SK-N-SH (cell line): Measurements from ENCODE around the gene SEC61B. TPM values are rescaled to one million over a fixed set of nuclear protein-coding genes. Genes with fewer than 3 reads are reported as not detected.

ENCODE experiments used
- CTCF ChIA-PET: fragments of 300-600, 350-600 bp; formaldehyde crosslinking; extraction: SDS; loops from one replicate; lab custom pipeline; 2021; lab: Yijun Ruan, JAX
- POLR2A ChIA-PET: fragments of 350-600 bp; sonication (Branson Sonifier 250); formaldehyde crosslinking; extraction: SDS; loops from one replicate; lab custom pipeline; 2020; ENCODE audit warnings: antibody characterized with exemption, inconsistent platforms; lab: Yijun Ruan, JAX
- DNase-seq: peaks from one replicate; pipeline ENCODE4 v3.0.0; 2012
- H2AFZ ChIP-seq: fragments of 200-600 bp; sonication (generic); 2 replicates; pipeline ENCODE4 v1.8.1; 2016; ENCODE audit warnings: antibody characterized with exemption, mild to moderate bottlenecking, low read depth
- H3F3A ChIP-seq: fragments of 200-600 bp; sonication (generic); replicated peaks from 2 replicates; pipeline ENCODE3; 2016; ENCODE audit warnings: antibody characterized with exemption, mild to moderate bottlenecking; ENCODE audit not compliant: insufficient read depth
- H3K27ac ChIP-seq, 2 experiments: fragments of 200-500 bp in 1 of 2; fragments of 200-600 bp in 1 of 2; sonication (Bioruptor generic) in 1 of 2; sonication (generic), shearing (Covaris generic) in 1 of 2; 2 replicates each; pipeline versions ENCODE4 v1.5.1 to v1.6.1; 2014 to 2016; ENCODE audit warnings: low read depth in 2 of 2, inconsistent platforms in 1 of 2, low read length in 1 of 2, mild to moderate bottlenecking in 1 of 2, mixed read lengths in 1 of 2
- H3K27me3 ChIP-seq: fragments of 200-600 bp; sonication (generic), shearing (Covaris generic); 2 replicates; pipeline ENCODE4 v1.6.1; 2016; ENCODE audit warnings: mixed run types; ENCODE audit not compliant: insufficient read depth
- H3K36me3 ChIP-seq, 2 experiments: fragments of 200-500 bp in 1 of 2; fragments of 200-600 bp in 1 of 2; sonication (Bioruptor generic) in 1 of 2; sonication (generic) in 1 of 2; replicated peaks in 1 of 2; 2 replicates each; pipeline versions ENCODE3 to v1.5.1; 2014 to 2016; ENCODE audit warnings: low read length in 1 of 2, mild to moderate bottlenecking in 1 of 2; ENCODE audit not compliant: insufficient read depth in 2 of 2, control insufficient read depth in 1 of 2
- H3K4me1 ChIP-seq, 2 experiments: fragments of 200-500 bp in 1 of 2; fragments of 200-600 bp in 1 of 2; sonication (Bioruptor generic) in 1 of 2; sonication (generic), shearing (Covaris generic) in 1 of 2; 2 replicates each; pipeline versions ENCODE4 v1.5.1 to v1.6.1; 2014 to 2016; ENCODE audit warnings: low read depth in 1 of 2, low read length in 1 of 2, mixed run types in 1 of 2; ENCODE audit not compliant: insufficient read depth in 2 of 2, control insufficient read depth in 1 of 2
- H3K4me2 ChIP-seq: fragments of 200-600 bp; sonication (generic), shearing (Covaris generic); 2 replicates; pipeline ENCODE4 v1.6.1; 2017; ENCODE audit warnings: mixed run types
- H3K4me3 ChIP-seq, 2 experiments: fragments of 200-500 bp in 1 of 2; fragments of 200-600 bp in 1 of 2; sonication (Bioruptor generic) in 1 of 2; sonication (generic), shearing (Covaris generic) in 1 of 2; 2 replicates each; pipeline versions ENCODE4 v1.5.1 to v1.8.1; 2014 to 2016; ENCODE audit warnings: low read depth in 2 of 2, inconsistent platforms in 1 of 2, low read length in 1 of 2, mild to moderate bottlenecking in 1 of 2, mixed read lengths in 1 of 2, moderate library complexity in 1 of 2
- H3K79me2 ChIP-seq: fragments of 200-600 bp; sonication (generic); 2 replicates; pipeline ENCODE4 v1.8.1; 2017; ENCODE audit warnings: mild to moderate bottlenecking; ENCODE audit not compliant: insufficient read depth
- H3K9ac ChIP-seq: fragments of 200-600 bp; sonication (generic); 2 replicates; pipeline ENCODE4 v1.6.1; 2017; ENCODE audit warnings: mixed run types
- H3K9me2 ChIP-seq: fragments of 200-600 bp; sonication (generic); 2 replicates; pipeline ENCODE4 v1.6.1; 2017; ENCODE audit warnings: mixed run types
- H3K9me3 ChIP-seq: fragments of 200-600 bp; sonication (generic); 2 replicates; pipeline ENCODE4 v1.6.1; 2017; ENCODE audit warnings: mixed run types, mild to moderate bottlenecking, moderate library complexity
- H4K20me1 ChIP-seq: fragments of 200-600 bp; sonication (generic); 2 replicates; pipeline ENCODE4 v1.6.1; 2017; ENCODE audit warnings: mild to moderate bottlenecking, mixed run types; ENCODE audit not compliant: insufficient read depth
- EP300 ChIP-seq, 2 experiments: IDR thresholded peaks; 2 replicates each; pipeline versions ENCODE4 v1.4.0 to v1.6.1; 2012; ENCODE audit warnings: borderline replicate concordance in 1 of 2, low read depth in 1 of 2, low read length in 1 of 2
- FOSL2 ChIP-seq: IDR thresholded peaks from 2 replicates; pipeline ENCODE4 v1.4.0; 2012; ENCODE audit warnings: low read depth, mild to moderate bottlenecking, moderate library complexity, borderline replicate concordance
- FOXJ3 ChIP-seq: sonication (generic); formaldehyde crosslinking; IDR thresholded peaks from 2 replicates; pipeline ENCODE4 v1.5.1; 2020; ENCODE audit warnings: mild to moderate bottlenecking, missing genetic modification reagents
- JUND ChIP-seq: IDR thresholded peaks from 2 replicates; pipeline ENCODE4 v1.4.0; 2012
- MEF2A ChIP-seq: IDR thresholded peaks from 2 replicates; pipeline ENCODE4 v1.4.0; 2012; ENCODE audit warnings: low read depth, borderline replicate concordance
- MXI1 ChIP-seq: IDR thresholded peaks from 2 replicates; pipeline ENCODE4 v1.6.1; 2012; ENCODE audit warnings: mild to moderate bottlenecking, low read depth, low read length, improper control_type of control experiment
- REST ChIP-seq: IDR thresholded peaks from 2 replicates; pipeline ENCODE4 v1.6.1; 2012; ENCODE audit warnings: mild to moderate bottlenecking, low read depth, low read length, moderate library complexity
- RFX5 ChIP-seq: IDR thresholded peaks from 2 replicates; pipeline ENCODE4 v1.6.1; 2012; ENCODE audit warnings: mild to moderate bottlenecking, improper control_type of control experiment, low read length
- SIN3A ChIP-seq: IDR thresholded peaks from 2 replicates; pipeline ENCODE4 v1.6.1; 2012; ENCODE audit warnings: low read depth, mild to moderate bottlenecking, low read length, moderate library complexity, borderline replicate concordance
- SMC3 ChIP-seq: IDR thresholded peaks from 2 replicates; pipeline ENCODE4 v1.6.1; 2012; ENCODE audit warnings: low read depth, low read length, improper control_type of control experiment
- TCF12 ChIP-seq: IDR thresholded peaks from 2 replicates; pipeline ENCODE4 v1.4.0; 2012
- TEAD4 ChIP-seq: IDR thresholded peaks from 2 replicates; pipeline ENCODE4 v1.4.0; 2012; ENCODE audit warnings: mild to moderate bottlenecking, borderline replicate concordance; ENCODE audit not compliant: insufficient read depth
- WGBS: methylation state at CpG from one replicate; pipeline ENCODE4 v1.1.6; 2017; ENCODE audit warnings: low lambda C conversion rate; 5-methylcytosine and 5-hydroxymethylcytosine counted together
- polyA plus RNA-seq, 3 experiments: library from polyadenylated mRNA; depleted of rRNA; stranded (reverse); fragments of >200 nt; gene quantifications; 2 replicates each; pipeline ENCODE4 v1.2.3, GENCODE V29; 2012
- TF ChIP-seq, protein P1 (sequence below): IDR thresholded peaks from 2 replicates; pipeline ENCODE4; 2012

SEC61B gene
- polyA plus RNA-seq, 1 of the 3 experiments (the other 2 are of a cell fraction): 174 TPM

DNA sequence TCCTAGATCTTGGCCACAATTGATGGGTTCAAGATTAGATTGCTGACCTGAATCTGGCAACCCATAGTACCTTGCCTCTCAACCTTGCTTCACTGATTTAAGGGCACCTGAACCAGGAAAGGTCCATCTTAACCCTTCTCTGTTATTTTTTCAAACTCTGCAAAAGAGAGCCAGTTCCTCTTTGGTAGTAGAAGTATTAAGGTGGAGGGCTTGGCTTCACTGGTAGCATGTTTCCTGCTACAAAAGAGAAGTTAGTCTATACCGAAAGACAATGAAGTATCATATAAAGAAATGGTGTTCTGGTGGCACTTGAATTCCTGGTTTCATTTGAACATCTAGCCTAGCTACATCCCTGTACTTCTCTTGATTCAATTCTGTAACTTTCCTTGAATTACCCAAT is 8.9 kb upstream of the SEC61B start:
- H3F3A ChIP-seq: no peaks in the 10 kb centered on the region
- no peaks in the 10 kb centered on the region for H3K9me2 ChIP-seq
- H3K4me1 ChIP-seq: no peaks in the 10 kb centered on the region
- H3K79me2 ChIP-seq: peaks cover 25% of the 10 kb centered on the region
- H2AFZ ChIP-seq: no peak overlapping the region
- H3K27ac ChIP-seq: no peak overlapping the region
- WGBS: 95% methylated on average over 1 of the region's 1 CpG
- H4K20me1 ChIP-seq: peaks cover 10% of the 10 kb centered on the region; the same call in 1 of the 2 replicates
- POLR2A ChIA-PET: no interaction called here
- no peak overlapping the region for H3K9ac ChIP-seq
- CTCF ChIA-PET: interaction anchor here (0.6 to 4.1 kb wide), 5 partner anchors 12 to 28 kb away, joined by 3 to 14 read pairs (median 3); no protein-coding TSS in a partner anchor
- H3K27me3 ChIP-seq: no peaks in the 10 kb centered on the region
- TF ChIP-seq TCF12 (no peak), SMC3 (no peak), FOSL2 (no peak), MEF2A (no peak), REST (no peak)
- no peak overlapping the region for H3K4me3 ChIP-seq
- peaks cover 26 to 29% of the 10 kb centered on the region in 2 experiments for H3K36me3 ChIP-seq
- no peak for DNase-seq
- no peak overlapping the region for H3K4me2 ChIP-seq
- no peaks in the 10 kb centered on the region for H3K9me3 ChIP-seq

GRCh38 chr9:99216073-99216472 is 6.0 kb upstream of the SEC61B start:
- Histone ChIP-seq H3K4me1 (peaks cover 4 to 7% of the 10 kb centered on the region in 2 experiments; a peak in 3 of 4 replicates), H3K27ac (no peak overlapping the region), H3K4me2 (no peak overlapping the region)
- TF ChIP-seq FOXJ3 (CRISPR knock-in tag) (no peak), TEAD4 (no peak), JUND (no peak), EP300 (IDR thresholded peaks at IDR 0.05; ENCODE audit: borderline replicate concordance in 1 of 2, low read depth in 1 of 2, low read length in 1 of 2) (no peak), MXI1 (no peak), RFX5 (no peak), SIN3A (no peak)
- TF ChIP-seq, protein P1, sequence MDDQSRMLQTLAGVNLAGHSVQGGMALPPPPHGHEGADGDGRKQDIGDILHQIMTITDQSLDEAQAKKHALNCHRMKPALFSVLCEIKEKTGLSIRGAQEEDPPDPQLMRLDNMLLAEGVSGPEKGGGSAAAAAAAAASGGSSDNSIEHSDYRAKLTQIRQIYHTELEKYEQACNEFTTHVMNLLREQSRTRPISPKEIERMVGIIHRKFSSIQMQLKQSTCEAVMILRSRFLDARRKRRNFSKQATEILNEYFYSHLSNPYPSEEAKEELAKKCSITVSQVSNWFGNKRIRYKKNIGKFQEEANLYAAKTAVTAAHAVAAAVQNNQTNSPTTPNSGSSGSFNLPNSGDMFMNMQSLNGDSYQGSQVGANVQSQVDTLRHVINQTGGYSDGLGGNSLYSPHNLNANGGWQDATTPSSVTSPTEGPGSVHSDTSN: no peak
- TF ChIP-seq, all 33 proteins: peak for 0
- H3K36me3 ChIP-seq: peaks cover 33 to 38% of the 10 kb centered on the region in 2 experiments
- ChIA-PET POLR2A (interaction anchor here (0.7 kb wide), 1 partner anchor 751 kb away, joined by 3 read pairs; no protein-coding TSS in a partner anchor), CTCF (interaction anchor here (1.3 to 4.1 kb wide), 2 partner anchors 31 to 53 kb away, joined by 6 to 14 read pairs; no protein-coding TSS in a partner anchor)
- no peak for DNase-seq
- no peak overlapping the region for H3K9ac ChIP-seq
- no peaks in the 10 kb centered on the region for H3K9me2 ChIP-seq
- no peaks in the 10 kb centered on the region for H3F3A ChIP-seq
- no peak overlapping the region for H2AFZ ChIP-seq
- WGBS: 83% methylated on average over 1 of the region's 1 CpG
- peaks cover 53% of the 10 kb centered on the region for H3K79me2 ChIP-seq
- H3K4me3 ChIP-seq: no peak overlapping the region
- H4K20me1 ChIP-seq: peaks cover 35% of the 10 kb centered on the region
- no peaks in the 10 kb centered on the region for H3K27me3 ChIP-seq
- H3K9me3 ChIP-seq: no peaks in the 10 kb centered on the region
